Measurements from ENCODE around the gene TMPRSS2.

- TF ChIP-seq, protein P1, sequence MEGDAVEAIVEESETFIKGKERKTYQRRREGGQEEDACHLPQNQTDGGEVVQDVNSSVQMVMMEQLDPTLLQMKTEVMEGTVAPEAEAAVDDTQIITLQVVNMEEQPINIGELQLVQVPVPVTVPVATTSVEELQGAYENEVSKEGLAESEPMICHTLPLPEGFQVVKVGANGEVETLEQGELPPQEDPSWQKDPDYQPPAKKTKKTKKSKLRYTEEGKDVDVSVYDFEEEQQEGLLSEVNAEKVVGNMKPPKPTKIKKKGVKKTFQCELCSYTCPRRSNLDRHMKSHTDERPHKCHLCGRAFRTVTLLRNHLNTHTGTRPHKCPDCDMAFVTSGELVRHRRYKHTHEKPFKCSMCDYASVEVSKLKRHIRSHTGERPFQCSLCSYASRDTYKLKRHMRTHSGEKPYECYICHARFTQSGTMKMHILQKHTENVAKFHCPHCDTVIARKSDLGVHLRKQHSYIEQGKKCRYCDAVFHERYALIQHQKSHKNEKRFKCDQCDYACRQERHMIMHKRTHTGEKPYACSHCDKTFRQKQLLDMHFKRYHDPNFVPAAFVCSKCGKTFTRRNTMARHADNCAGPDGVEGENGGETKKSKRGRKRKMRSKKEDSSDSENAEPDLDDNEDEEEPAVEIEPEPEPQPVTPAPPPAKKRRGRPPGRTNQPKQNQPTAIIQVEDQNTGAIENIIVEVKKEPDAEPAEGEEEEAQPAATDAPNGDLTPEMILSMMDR (IDR thresholded peaks at IDR 0.05) = no peak
- no peak for TF ChIP-seq POLR2A (IDR thresholded peaks at IDR 0.05)
Observed at GRCh38 chr21:41447356-41447755, 60.6 kb downstream of the TMPRSS2 start.
